ACC112 (cell line): ENCODE measurements around the gene DNAJC27.

Experiments used
- H2AFZ ChIP-seq: fragments of 200-600 bp; sonication (generic); one replicate; pipeline ENCODE4 v1.6.0; 2017; ENCODE audit warnings: antibody characterized with exemption, low read length; ENCODE audit not compliant: unreplicated experiment
- H3K27ac ChIP-seq: fragments of 200-600 bp; sonication (generic); 2 replicates; pipeline ENCODE4 v1.5.1; 2014; ENCODE audit warnings: low read depth, mild to moderate bottlenecking, antibody characterized with exemption, low read length, moderate library complexity
- H3K27me3 ChIP-seq: fragments of 200-600 bp; sonication (generic); 2 replicates; pipeline ENCODE4 v1.6.1; 2014; ENCODE audit warnings: mild to moderate bottlenecking, antibody characterized with exemption, low read length, moderate library complexity, mixed read lengths; ENCODE audit not compliant: insufficient read depth
- H3K36me3 ChIP-seq: fragments of 200-600 bp; sonication (generic); 2 replicates; pipeline ENCODE4 v1.6.1; 2016; ENCODE audit warnings: mild to moderate bottlenecking, antibody characterized with exemption, low read length, moderate library complexity, mixed read lengths; ENCODE audit not compliant: insufficient read depth
- H3K4me1 ChIP-seq: fragments of 200-600 bp; sonication (generic); one replicate; pipeline ENCODE4 v1.6.1; 2016; ENCODE audit warnings: low read length, mixed read lengths; ENCODE audit not compliant: insufficient read depth, unreplicated experiment, control insufficient read depth
- H3K4me3 ChIP-seq: fragments of 200-600 bp; sonication (generic); 2 replicates; pipeline ENCODE4 v1.5.1; 2014; ENCODE audit warnings: mild to moderate bottlenecking, low read depth, low read length
- H3K79me2 ChIP-seq: fragments of 200-600 bp; sonication (generic); one replicate; pipeline ENCODE4 v1.6.0; 2016; ENCODE audit warnings: low read length; ENCODE audit not compliant: control insufficient read depth, unreplicated experiment, insufficient read depth

DNAJC27 gene

GRCh38 chr2:24909555-24910177 is 62.1 kb downstream of the DNAJC27 start:
- Histone ChIP-seq H2AFZ (no peak overlapping the region), H3K4me3 (no peak overlapping the region), H3K4me1 (no peaks in the 10 kb centered on the region), H3K27me3 (no peaks in the 10 kb centered on the region), H3K79me2 (peaks cover 3% of the 10 kb centered on the region), H3K27ac (no peak overlapping the region), H3K36me3 (0 out of 2 replicates have a peak, but pooled peaks cover 3% of the 10 kb centered on the region)

DNA sequence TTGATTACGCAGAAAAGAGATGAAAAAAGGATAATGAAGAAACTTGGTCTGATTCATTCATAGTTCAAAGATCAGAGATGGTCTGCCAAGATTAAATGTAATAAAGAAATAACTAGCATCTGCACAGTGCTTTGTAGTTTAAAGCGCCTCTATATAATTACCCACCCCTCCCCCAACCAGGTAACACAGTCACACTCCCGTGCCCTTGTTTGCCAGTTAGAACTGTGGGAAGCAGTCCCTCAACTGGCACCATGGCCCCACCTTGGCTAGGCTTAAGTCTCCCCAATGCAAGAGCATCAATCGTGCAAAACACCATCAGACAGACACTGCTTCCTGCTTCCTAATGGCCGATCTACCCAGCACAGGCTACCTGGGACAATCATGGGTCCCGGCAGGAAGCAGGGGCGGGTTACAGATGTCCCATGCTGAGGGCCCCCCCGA is 63.3 kb downstream of the DNAJC27 start:
- Histone ChIP-seq H3K27me3 (no peaks in the 10 kb centered on the region), H3K4me1 (no peaks in the 10 kb centered on the region), H3K27ac (no peak overlapping the region), H3K36me3 (0 out of 2 replicates have a peak, but pooled peaks cover 3% of the 10 kb centered on the region), H3K79me2 (peaks cover 2% of the 10 kb centered on the region), H2AFZ (no peak overlapping the region), H3K4me3 (no peak overlapping the region)

- 0 out of 2 replicates have a peak, but pooled peaks cover 3% of the 10 kb centered on the region for H3K36me3 ChIP-seq
- no peaks in the 10 kb centered on the region for H3K79me2 ChIP-seq
- H3K27me3 ChIP-seq, result no peaks in the 10 kb centered on the region
- H3K27ac ChIP-seq, result no peak overlapping the region
- H2AFZ ChIP-seq, result no peak overlapping the region
- H3K4me1 ChIP-seq, result no peaks in the 10 kb centered on the region
- H3K4me3 ChIP-seq, result no peak overlapping the region
These were observed 64.6 kb downstream of the DNAJC27 start for GRCh38 chr2:24907116-24907515.

GRCh38 chr2:24906466-24906865 is 65.3 kb downstream of the DNAJC27 start:
- no peaks in the 10 kb centered on the region for H3K36me3 ChIP-seq
- H3K4me3 ChIP-seq, result no peak overlapping the region

GRCh38 chr2:24903161-24904103 is 68.3 kb downstream of the DNAJC27 start:
- Histone ChIP-seq H3K4me1 (no peaks in the 10 kb centered on the region), H3K4me3 (no peak overlapping the region), H3K79me2 (peaks cover 3% of the 10 kb centered on the region), H3K27ac (no peak overlapping the region), H3K36me3 (peaks cover 3% of the 10 kb centered on the region; the same call in 1 of the 2 replicates), H2AFZ (no peak overlapping the region), H3K27me3 (no peaks in the 10 kb centered on the region)

More at GRCh38 chr2:24906466-24906865, 65.3 kb downstream of the DNAJC27 start:
- Histone ChIP-seq H3K4me1 (no peaks in the 10 kb centered on the region), H2AFZ (no peak overlapping the region), H3K79me2 (no peaks in the 10 kb centered on the region), H3K27ac (no peak overlapping the region), H3K27me3 (no peaks in the 10 kb centered on the region)

- no peak overlapping the region for H3K27ac ChIP-seq
- H3K79me2 ChIP-seq, result peaks cover 3% of the 10 kb centered on the region
- no peaks in the 10 kb centered on the region for H3K4me1 ChIP-seq
- no peak overlapping the region for H3K4me3 ChIP-seq
- peaks cover 13% of the 10 kb centered on the region for H3K36me3 ChIP-seq
- no peaks in the 10 kb centered on the region for H3K27me3 ChIP-seq
- no peak overlapping the region for H2AFZ ChIP-seq
These were observed 72.3 kb downstream of the DNAJC27 start for GRCh38 chr2:24899361-24899910.

GRCh38 chr2:24898122-24899109 is 73.3 kb downstream of the DNAJC27 start:
- Histone ChIP-seq H3K36me3 (peaks cover 13% of the 10 kb centered on the region), H3K79me2 (peaks cover 3% of the 10 kb centered on the region), H3K27me3 (no peaks in the 10 kb centered on the region), H2AFZ (no peak overlapping the region), H3K4me3 (no peak overlapping the region), H3K4me1 (no peaks in the 10 kb centered on the region), H3K27ac (no peak overlapping the region)

- Histone ChIP-seq H2AFZ (no peak overlapping the region), H3K36me3 (peaks cover 13% of the 10 kb centered on the region), H3K27me3 (no peaks in the 10 kb centered on the region), H3K4me1 (no peaks in the 10 kb centered on the region), H3K79me2 (peaks cover 3% of the 10 kb centered on the region), H3K27ac (no peak overlapping the region), H3K4me3 (no peak overlapping the region)
These were observed 77.0 kb downstream of the DNAJC27 start for GRCh38 chr2:24894750-24895149.

DNA sequence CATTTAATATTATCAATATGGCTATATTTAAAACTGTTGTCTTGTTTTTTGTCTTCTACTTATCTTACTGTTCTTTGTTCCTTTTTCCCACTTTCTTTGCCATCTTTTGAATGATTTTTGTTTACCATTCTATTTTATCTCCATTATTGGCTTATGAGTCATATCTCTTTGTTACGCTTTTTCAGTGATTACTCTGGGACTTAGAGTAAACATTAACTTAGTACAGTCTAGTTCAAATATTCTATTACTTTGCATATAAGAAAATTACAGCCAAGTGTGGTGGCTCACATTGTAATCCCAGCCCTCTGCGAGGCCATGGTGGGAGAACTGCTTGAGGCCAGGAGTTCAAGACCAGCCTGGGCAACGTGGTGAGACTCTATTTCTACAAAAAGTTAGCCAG is 77.8 kb downstream of the DNAJC27 start:
- Histone ChIP-seq H3K27me3 (no peaks in the 10 kb centered on the region), H3K36me3 (peaks cover 10% of the 10 kb centered on the region), H3K79me2 (peaks cover 3% of the 10 kb centered on the region)

More for the DNA sequence above, 77.8 kb downstream of the DNAJC27 start:
- Histone ChIP-seq H2AFZ (no peak overlapping the region), H3K27ac (no peak overlapping the region), H3K4me1 (no peaks in the 10 kb centered on the region), H3K4me3 (no peak overlapping the region)
